AG10803 (cell line): Measurements from ENCODE around the gene PRSS35.
A peak's percentile ranks its signal among the peaks of the same experiment; 100 is the strongest.
"Not testable (repeated sequence)": the region's sequence is repeated elsewhere in the genome, so short reads cannot be mapped to it uniquely, and the experiment has no call there.

Experiments
- DNase-seq: peaks from one replicate; pipeline ENCODE4 v3.0.0; 2010; ENCODE audit warnings: low read depth
- H3K4me3 ChIP-seq: 2 replicates; pipeline ENCODE4 v1.5.1; 2011; ENCODE audit warnings: mild to moderate bottlenecking, low read length, control low read depth
- CTCF ChIP-seq: conservative IDR thresholded peaks from 2 replicates; pipeline ENCODE4 v1.5.1; 2011; ENCODE audit warnings: mild to moderate bottlenecking, low read length, control low read depth, inconsistent platforms

The PRSS35 gene

GRCh38 chr6:83517500-83517899, 5.2 kb downstream of the PRSS35 start:
- H3K4me3 ChIP-seq, result no peak overlapping the region
- no peak for DNase-seq
- TF ChIP-seq CTCF, result no peak

- DNase-seq, result peak; percentile 50
- peak; percentile 57 for TF ChIP-seq CTCF
- no peak overlapping the region for H3K4me3 ChIP-seq
Measured at GRCh38 chr6:83518816-83519480, 6.6 kb downstream of the PRSS35 start.

- TF ChIP-seq CTCF, result peak; percentile 81
- peak; percentile 49 for DNase-seq
- H3K4me3 ChIP-seq, result no peak overlapping the region
Measured at GRCh38 chr6:83536034-83536646, 23.8 kb downstream of the PRSS35 start.

GRCh38 chr6:83536647-83537589, 24.6 kb downstream of the PRSS35 start:
- no peak for DNase-seq
- TF ChIP-seq CTCF, result no peak
- H3K4me3 ChIP-seq, result no peak overlapping the region

GRCh38 chr6:83539678-83540077, 27.3 kb downstream of the PRSS35 start:
- TF ChIP-seq CTCF, result no peak
- H3K4me3 ChIP-seq, result no peak overlapping the region
- no peak for DNase-seq

GRCh38 chr6:83546636-83547035, 34.3 kb downstream of the PRSS35 start:
- no peak overlapping the region for H3K4me3 ChIP-seq
- TF ChIP-seq CTCF, result no peak
- no peak for DNase-seq

GRCh38 chr6:83550482-83550881, 38.1 kb downstream of the PRSS35 start:
- DNase-seq, H3K4me3 ChIP-seq: not testable (repeated sequence)

- not testable (repeated sequence) for DNase-seq
Measured at GRCh38 chr6:83551748-83552147, 39.4 kb downstream of the PRSS35 start.

More at GRCh38 chr6:83551748-83552147, 39.4 kb downstream of the PRSS35 start:
- not testable (repeated sequence) for H3K4me3 ChIP-seq
